ENCODE results near the gene PLA2G2A. TPM values are rescaled to one million over a fixed set of nuclear protein-coding genes. Genes with fewer than 3 reads are reported as not detected.

The PLA2G2A gene
- total and polyA plus RNA-seq, 10 of the 15 experiments (the other 5 are each of a cell fraction or from before 2014, with no cell fraction given): 0.36 TPM; not detected in 9

GRCh38 chr1:20010016-20010415 lies 30.6 kb upstream of the PLA2G2A start (continued):
- TF ChIP-seq CUX1 (IDR thresholded peaks at IDR 0.05; ENCODE audit: insufficient replicate concordance, low read depth, low read length) (no peak), HCFC1 (IDR thresholded peaks at IDR 0.05; ENCODE audit: low read length) (no peak), CEBPZ (IDR thresholded peaks at IDR 0.05; ENCODE audit: low read depth, low read length) (no peak), ATF3 (IDR thresholded peaks at IDR 0.05; ENCODE audit: borderline replicate concordance, extremely low read depth, low read depth, low read length) (no peak)

Measured in GM12878 (cell line).